ENCODE results near the gene TSC22D1.
"Not testable (repeated sequence)": the region's sequence is repeated elsewhere in the genome, so short reads cannot be mapped to it uniquely, and the experiment has no call there.

TSC22D1 gene

DNA sequence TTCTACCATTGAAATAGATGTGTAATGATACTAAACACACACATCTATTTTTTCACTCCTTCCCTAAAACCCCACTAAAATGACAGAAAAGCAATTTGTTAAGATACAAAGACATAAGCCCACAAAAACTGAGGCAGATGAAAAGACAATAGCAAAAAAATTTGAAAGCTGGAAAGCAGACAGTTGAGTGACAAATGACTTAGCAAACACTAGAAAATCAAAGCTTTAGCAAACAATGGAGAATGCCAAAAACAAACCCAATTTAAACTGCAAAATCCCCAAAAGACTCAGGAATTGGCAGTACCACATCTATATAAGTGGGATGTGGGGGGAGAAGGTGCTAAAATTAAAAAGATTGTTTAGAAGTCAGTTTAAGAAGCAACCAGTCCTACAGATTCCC lies 9.5 kb downstream of the TSC22D1 start:
- FAIRE-seq, result no peak

DNA sequence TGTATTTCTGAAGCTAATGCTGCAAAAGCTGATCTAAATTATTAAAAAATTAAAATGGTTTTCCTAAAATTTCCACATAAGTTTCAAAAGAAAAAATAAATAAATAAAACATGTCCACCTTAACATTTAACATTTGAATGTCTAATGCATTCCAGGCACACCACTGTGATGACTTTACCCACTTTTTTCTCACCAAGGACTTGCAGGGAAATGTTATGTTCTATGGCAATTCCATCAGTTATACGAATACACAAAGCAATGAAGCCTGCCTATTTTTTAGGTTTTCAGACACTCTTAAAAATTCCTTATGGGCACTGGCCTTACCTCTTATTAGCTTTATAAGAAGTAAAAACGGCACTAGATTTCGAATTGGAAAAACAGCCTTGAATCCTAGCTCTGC lies 10.2 kb downstream of the TSC22D1 start:
- FAIRE-seq, result no peak

DNA sequence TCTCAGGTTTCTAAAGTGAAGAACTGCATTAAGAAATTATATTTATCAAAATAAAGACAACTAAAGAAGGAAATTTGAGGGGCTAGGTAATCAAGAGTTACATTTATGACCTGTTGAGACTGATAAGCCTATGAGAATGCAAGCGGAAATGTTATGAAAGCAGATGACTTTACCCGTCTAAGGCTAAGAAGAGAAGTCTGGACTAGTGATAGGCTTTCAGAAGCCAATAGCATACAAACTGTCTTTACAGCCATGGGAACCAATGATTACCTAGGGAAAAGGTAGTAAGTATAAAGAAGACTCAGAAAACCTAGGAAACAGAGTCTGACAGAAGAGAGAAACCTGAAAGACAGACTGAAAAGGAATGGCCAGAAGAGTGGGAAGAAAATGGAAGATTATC lies 11.2 kb downstream of the TSC22D1 start:
- FAIRE-seq, result no peak

DNA sequence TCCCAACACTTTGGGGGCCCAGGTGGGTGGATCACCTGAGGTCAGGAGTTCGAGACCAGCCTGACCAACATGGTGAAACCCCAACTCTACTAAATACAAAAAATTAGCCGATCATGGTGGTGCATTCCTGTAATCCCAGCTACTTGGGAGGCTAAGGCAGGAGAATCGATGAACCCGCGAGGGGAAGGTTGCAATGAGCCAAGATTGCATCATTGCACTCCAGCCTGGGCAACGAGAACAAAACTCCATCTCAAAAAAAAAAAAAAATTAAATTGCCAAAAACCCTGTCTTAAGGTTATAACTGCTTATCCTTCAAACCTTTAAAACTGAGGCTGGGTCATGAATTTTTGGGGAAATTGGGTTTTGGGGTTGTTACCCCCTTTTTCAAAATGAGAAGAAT lies 13.3 kb downstream of the TSC22D1 start:
- FAIRE-seq, result not testable (repeated sequence)

DNA sequence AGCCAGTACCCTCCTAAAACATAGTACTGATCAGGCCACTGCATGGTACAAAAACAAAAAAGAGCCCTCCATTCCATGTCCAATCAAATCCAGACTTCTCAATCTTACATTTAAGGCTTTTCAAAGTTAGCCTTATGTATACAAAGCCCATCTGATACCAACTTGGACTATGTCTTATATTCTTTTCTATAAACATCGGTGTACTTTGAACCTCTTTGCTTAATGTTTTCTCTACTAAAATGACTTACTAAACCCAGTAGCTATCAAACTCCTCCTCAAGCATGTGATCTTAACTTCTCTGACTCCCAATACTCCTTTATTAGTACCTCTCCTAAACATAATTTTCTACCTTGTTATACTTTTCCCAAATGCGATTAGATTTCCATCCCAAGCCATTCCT lies 14.8 kb downstream of the TSC22D1 start:
- no peak for FAIRE-seq

DNA sequence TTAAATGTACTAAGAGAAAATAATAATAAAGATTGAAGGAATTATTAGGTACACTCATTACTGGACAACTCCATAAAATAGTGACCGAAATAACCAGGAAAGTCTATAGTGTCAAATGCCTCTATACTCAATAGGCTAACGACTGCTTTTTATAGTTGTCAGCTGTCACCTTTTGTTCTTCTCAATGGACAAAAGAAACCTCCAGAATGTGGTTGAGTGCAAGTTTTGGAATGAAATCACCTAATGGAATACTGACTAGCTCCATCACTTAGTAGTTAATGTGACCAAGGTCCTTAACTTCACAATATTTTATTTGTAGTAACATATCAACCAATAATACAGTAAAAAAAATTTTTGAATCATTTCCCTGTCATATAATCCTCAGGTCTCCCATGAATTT lies 18.1 kb downstream of the TSC22D1 start:
- no peak for FAIRE-seq

DNA sequence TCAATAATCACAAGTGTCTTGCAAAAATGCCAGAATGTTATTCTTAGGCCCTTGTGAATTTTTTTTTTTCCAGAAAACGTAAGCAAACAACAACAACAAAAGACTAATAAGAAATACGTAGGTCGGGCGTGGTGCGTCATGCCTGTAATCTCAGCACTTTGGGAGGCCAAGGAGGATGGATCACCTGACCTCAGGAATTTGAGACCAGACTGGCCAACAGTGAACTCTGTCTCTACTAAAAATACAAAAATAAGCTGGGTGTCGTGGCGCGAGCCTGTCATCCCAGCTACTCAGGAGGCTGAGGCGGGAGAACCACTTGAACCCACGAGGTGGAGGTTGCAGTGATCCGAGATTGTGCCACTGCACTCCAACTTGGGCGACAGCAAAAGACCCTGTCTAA lies 20.9 kb downstream of the TSC22D1 start:
- FAIRE-seq, result no peak

DNA sequence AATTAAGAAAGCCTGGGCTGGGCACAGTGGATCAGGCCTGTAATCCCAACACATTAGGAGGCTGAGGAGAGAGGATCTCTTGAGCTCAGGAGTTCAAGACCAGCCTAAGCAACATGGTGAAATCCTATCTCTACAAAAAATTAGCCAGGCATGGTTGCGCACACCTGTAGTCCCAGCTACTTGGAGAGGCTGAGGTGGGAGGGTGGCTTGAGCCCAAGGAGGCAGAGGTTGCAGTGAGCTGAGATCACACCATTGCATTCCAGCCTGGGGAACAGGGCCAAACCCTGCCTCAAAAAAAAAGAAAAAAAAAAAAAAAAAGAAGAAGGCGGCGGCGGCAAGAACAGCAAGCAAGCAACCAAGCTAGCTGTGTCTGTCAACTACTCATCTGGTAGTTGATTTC lies 26.7 kb downstream of the TSC22D1 start:
- no peak for FAIRE-seq

DNA sequence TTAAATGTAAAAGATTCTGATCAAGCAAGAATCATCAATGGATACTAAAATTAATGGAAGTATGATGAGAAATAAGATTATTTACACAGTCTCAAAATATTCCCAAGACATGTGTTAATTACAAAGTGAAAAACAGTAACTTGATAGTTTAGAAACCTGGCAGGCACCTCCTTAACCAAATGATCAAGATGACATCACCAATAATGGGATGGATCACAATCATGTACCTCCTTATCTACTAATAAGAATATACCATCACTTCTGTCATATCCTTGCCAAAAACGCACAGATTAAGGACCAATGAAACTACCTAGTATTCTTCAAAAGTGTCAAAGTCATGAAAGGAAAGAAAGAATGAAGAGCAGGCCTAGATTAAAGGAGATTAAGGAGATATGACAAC lies 30.0 kb downstream of the TSC22D1 start:
- no peak for FAIRE-seq

DNA sequence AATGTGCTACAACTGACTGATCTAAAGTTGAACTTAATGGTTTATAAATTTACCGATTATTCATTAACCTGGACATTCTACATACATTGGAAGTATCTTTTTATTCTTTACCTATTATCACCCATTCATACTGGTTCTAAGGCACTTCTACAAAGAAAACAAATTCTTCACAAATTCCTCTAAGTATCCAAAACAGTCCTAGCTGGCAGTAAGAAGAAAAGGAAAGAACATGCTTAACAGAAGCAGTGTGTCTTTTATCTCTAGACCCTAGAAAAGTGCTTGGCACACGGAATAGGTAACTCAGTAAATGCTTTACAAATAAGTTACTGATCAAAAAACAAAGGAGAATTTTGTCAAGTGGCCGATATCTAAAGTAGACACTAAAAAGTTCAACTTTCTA lies 32.8 kb downstream of the TSC22D1 start:
- no peak for FAIRE-seq

DNA sequence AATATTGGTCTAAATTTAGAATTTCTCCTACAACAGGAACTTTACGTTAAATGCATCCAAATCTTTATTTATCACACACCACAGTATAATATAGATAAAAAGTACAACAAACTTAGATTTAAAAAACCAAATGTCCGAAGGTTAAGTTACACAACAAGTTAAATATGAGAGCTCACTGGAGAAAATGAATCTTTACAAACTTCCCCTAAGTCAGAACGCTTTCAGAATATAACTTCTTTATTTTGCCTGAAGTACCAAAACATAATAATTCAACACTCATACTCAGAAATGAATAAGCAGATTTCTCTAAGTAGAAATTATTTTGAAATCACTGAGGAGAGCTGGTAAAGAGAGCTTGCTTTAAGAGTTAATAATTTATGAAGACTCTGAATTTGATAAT lies 33.8 kb downstream of the TSC22D1 start:
- FAIRE-seq, result no peak

DNA sequence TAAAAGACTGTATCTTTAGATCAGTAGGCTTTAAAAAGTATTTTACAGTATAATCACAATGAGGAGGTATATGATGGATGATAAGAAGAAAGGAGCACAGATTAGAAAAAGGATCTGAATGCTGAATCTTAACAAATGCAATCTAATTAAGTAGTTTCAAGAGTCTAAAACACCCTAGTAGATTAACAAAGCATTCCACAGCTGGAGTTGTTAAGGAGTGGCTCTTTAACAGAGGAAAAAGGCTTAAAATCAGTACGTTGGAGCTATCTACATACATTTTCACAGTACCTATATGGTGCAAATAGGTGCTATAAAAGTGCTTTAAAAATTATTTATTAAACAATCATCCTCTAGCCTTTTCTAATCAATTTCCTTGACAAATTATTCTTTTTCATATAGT lies 34.5 kb downstream of the TSC22D1 start:
- FAIRE-seq, result no peak

DNA sequence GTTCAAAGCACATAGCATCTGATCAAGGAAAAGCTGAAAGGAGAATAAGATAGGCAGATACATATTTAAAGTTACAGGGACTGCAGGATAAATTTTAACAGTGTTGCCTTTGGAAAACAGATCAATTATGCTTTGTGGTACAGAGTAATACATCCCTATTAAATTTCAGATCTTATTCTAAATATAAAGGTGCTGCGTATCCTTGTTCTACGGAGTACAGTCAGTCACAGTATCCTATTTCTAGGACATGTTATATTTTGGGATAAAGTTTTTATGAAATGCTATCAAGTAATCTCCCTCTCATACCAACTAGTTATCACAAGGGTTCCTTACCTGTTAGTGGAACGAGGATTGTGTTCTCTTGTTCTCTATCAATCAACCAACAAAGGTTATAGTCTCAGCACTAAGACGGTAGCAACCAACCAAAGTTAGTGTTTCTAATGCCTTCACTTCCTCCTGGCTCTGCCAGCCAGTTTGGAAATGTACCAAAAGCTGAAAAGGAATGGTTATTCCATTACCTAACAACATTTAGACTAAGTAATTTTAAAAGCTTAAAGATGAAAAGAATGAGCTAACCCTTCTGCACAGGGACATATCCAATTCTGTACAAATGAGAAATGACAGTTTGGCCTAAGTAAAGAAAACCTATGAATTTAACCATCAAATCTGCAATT lies 35.2 kb downstream of the TSC22D1 start:
- FAIRE-seq, result no peak

DNA sequence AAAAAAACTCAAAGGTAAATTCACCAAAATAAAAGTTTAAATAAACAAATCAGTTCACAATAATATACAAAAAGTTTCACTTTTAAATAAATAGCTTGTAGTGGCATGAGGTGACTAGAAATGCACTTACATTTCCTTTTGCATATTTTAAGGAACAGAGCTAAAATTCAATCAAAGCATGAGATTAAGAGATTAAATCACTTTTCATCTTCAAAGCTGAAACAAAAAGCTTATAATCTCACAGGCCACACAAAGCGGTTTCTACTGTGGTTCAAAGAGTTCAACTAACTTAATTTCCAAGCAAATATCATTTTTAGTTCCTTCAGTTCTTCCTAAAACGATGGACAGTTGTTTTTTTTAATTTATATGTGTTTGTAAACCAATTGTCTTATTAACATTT lies 38.9 kb downstream of the TSC22D1 start:
- FAIRE-seq, result no peak

DNA sequence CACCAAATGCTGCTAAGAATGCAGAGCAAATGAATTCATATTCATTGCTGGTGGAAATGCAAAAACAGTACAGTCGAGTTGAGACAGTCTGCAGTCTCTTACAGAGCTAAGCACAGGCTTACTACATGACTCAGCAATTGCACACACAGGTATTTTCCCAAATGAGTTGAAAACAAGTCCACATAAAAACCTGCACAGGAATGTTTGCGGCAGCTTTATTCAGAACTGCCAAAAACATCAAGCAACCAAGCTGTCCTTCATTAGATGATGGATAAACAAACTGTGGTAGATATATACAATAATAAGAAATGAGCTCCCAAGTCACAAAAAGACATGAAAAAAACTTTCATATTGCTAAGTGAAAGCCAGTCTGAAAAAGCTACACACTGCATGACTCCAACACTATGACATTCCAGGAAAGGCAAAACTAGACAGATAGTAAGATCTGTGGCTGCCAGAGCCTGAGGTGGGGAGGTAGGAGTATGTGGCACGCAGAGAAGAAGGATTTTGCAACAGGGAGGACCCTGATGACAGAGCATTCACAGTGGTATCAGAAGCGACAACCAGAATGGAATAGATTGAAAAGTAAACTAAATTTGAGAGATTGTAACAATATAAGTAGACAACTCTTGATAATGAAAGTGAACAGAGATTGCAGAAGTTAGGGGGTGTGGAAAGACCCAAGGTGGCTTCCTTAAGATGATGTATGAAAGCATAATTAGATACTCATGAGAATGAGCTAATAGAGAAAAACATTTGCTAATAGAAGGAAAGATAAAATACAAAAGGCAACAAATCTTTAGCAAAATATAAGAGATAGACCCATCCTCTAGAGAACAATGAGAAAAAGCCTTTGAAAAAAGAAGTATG lies 52.7 kb downstream of the TSC22D1 start:
- no peak for FAIRE-seq

DNA sequence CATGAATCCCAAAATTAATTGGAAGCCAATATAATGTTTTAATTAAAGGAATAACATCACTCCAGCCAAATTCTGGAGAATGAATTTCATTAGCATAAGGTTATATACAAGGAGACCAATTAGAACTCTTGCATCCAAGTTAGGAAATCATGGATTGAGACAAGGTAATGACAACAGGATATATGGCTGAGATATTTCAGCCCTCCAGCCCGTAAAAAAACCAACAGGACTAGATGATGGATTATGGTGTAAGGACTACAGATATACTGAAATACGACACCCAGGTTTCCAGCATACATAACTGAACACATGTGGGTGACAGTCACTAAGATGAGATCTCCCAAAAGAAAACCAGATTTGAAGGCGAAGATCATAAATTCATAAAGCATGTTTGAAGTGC lies 56.5 kb downstream of the TSC22D1 start:
- no peak for FAIRE-seq

DNA sequence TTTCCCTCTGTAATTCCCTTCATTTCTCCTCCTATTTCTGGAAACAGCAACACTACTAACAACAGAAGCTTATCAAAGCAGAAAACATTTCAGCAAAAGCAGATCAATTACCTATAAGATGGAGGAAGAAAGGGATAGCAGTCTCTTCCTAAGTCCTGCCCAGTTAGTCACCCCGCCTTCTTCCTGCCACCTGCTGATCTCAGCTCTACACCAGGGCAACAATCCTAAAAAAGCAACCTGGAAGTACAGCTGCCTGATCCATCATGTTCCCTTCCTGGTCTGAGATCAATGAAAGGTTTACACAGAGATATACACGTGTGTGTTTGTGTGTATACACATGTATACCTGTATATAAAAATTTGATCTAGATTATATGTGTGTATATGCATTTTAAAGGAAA lies 59.4 kb downstream of the TSC22D1 start:
- no peak for FAIRE-seq

DNA sequence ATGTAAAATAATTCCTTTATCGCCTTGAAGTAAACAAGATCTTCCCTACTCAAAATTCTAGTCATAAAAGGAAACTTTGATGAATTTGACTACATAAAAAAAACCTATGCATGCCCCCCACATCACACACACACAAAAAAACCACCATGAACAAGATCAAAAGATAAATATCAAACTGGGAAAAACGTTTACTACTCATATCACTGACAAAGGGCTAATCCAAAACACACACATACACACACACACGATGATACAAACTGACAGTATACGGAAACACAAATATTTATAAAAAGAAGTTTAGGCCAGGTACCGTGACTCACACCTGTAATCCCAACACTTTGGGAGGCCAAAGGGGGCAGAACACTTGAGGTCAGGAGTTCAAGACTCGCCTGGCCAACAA lies 61.9 kb downstream of the TSC22D1 start:
- no peak for FAIRE-seq

DNA sequence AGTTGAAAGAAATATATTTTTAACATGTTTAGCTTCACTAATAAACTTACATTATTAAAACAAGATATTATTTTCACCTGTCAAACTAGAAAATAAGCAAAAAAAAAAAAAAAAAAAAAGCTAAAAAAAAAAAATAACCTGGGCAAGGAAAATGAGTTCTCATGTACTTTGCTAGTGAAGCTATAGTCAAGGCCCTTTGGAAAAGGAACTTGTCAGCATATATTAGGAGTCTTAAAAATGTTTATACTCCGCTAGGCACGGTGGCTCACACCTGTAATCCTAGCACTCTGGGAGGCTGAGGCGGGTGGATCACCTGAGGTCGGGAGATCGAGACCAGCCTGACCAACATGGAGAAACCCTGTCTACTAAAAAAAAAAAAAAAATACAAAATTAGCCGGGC lies 66.3 kb downstream of the TSC22D1 start:
- not testable (repeated sequence) for FAIRE-seq

DNA sequence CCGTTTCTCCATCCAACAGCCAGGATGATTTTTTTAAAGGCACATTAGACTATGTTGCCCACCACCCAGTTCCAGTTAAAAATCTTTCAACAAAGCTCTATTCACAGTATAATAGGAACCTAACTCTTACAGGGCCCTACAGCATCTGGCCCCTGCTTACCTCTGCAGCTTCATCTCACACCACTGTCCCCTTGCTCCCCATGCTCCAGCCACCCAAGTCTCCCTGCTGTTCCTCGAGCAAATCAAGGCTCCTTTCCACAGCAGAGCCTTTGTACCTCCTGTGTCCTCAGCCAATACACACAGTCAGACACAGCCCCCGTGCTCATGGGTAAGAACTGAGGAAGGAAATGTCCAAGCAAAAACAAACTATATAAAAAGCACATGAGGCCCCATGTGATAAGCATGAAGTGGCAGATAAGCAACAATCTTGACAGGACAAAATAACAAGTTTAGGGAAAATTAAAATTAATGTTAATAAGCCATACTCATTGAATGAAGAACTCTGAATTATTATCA lies 67.5 kb downstream of the TSC22D1 start:
- FAIRE-seq, result no peak

DNA sequence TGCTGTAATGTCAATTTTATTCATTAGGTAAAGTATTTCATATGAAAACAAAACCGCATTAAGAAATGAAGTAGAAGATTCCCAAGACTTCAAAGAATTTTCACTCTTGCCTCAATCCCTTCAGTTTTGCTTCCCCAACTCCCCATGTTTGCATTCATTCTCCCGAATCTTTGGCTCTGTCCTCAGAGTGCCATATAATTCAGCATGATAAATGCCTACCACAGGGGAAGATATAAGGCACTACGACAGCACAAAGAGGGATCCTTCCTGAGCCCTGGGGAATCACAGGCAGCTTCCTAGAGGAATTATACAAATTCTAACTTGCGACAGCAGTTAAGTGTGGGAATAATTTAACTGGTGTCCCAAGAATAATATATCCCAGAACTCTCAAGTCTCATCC lies 68.5 kb downstream of the TSC22D1 start:
- no peak for FAIRE-seq

DNA sequence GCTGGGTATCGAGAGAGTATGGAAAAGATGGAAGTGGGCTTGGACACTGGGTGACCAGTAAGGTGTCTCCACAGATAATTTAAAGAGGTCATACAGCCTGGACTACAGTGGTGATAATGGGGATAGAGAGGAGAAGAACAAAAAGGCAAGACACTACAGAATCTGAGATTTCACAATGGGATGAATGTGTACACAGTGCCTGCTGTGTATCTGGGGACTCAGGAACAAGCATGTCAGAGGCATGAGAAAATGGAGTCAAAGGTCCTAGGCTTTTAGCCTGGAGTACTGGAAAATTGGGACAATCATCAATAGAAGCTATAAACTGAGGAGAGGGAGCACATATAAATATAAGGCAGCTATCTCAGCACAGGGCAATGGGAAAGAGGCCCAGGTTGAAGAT lies 69.4 kb downstream of the TSC22D1 start:
- FAIRE-seq, result no peak

DNA sequence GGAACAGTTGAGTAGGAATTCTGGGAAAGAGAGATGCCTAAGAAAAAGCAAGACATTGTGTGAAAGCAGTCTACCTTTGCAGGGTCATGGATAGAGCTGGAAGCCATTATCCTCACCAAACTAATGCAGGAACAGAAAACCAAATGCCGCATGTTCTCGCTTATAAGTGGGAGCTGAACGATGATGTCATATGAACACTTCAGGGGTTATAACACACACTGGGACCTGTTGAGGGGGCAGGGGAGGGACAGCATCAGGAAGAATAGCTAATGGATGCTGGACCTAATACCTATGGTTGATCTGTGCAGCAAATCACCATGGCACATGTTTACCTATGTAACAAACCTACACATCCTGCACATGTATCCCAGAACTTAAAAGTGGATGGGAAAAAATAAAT lies 69.9 kb downstream of the TSC22D1 start:
- FAIRE-seq, result no peak

DNA sequence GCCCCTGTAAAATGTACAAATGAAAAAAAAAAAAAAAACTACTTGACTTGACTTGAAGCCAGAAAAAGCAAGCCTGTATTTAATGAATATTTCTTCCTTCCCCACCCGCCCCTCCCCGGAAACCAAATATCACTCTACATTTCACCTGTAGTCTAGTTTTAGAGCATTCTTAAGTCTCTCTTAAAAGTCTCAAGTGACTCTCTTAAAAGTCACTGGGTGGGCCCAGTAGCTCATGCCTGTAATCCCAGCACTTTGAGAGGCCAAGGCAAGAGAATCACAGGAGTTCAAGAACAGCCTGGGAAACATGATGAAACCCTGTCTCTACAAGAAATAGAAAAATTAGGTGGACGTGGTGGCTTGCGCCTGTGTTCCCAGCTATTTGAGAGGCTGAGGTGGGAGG lies 72.0 kb downstream of the TSC22D1 start:
- FAIRE-seq, result no peak
